ENCODE data around the gene TRPV5.

TRPV5 gene

GRCh38 chr7:142883571-142884285, 49.8 kb downstream of the TRPV5 start:
- Histone ChIP-seq H3K4me3 (no peak overlapping the region), H3K9me3 (ENCODE audit: low read depth, low read length) (no peaks in the 10 kb centered on the region), H3K27ac (no peak overlapping the region), H3K9ac (ENCODE audit: insufficient read length) (no peak overlapping the region), H3K36me3 (ENCODE audit: insufficient read depth, low read length) (no peaks in the 10 kb centered on the region)
- TF ChIP-seq EZH2 (IDR thresholded peaks at IDR 0.05), result no peak
- TF ChIP-seq POLR2AphosphoS5 (IDR thresholded peaks at IDR 0.05; ENCODE audit: borderline replicate concordance, low read depth, low read length), result no peak
- TF ChIP-seq FOXP2 (optimal IDR thresholded peaks at IDR 0.05; ENCODE audit: control extremely low read depth, extremely low read length, insufficient read depth), result no peak
- DNase-seq (ENCODE audit: low read depth, low spot score), result no peak

- TF ChIP-seq POLR2AphosphoS5 (IDR thresholded peaks at IDR 0.05; ENCODE audit: borderline replicate concordance, low read depth, low read length) (no peak), FOXP2 (optimal IDR thresholded peaks at IDR 0.05; ENCODE audit: control extremely low read depth, extremely low read length, insufficient read depth) (no peak), EZH2 (IDR thresholded peaks at IDR 0.05) (no peak)
These were observed 50.4 kb downstream of the TRPV5 start for GRCh38 chr7:142883145-142883544.

GRCh38 chr7:142882338-142882678, 51.2 kb downstream of the TRPV5 start:
- no peaks in the 10 kb centered on the region for H3K9me3 ChIP-seq (ENCODE audit: low read depth, low read length)
- H3K4me3 ChIP-seq, result no peak overlapping the region
- H3K36me3 ChIP-seq (ENCODE audit: insufficient read depth, low read length), result no peaks in the 10 kb centered on the region
- no peak overlapping the region for H3K27ac ChIP-seq
- no peak for TF ChIP-seq POLR2AphosphoS5 (IDR thresholded peaks at IDR 0.05; ENCODE audit: borderline replicate concordance, low read depth, low read length)
- no peak for TF ChIP-seq FOXP2 (optimal IDR thresholded peaks at IDR 0.05; ENCODE audit: control extremely low read depth, extremely low read length, insufficient read depth)
- TF ChIP-seq EZH2 (IDR thresholded peaks at IDR 0.05), result no peak
- H3K9ac ChIP-seq (ENCODE audit: insufficient read length), result no peak overlapping the region
- no peak for DNase-seq (ENCODE audit: low read depth, low spot score)

More at GRCh38 chr7:142883145-142883544, 50.4 kb downstream of the TRPV5 start:
- no peak overlapping the region for H3K4me3 ChIP-seq
- H3K27ac ChIP-seq, result no peak overlapping the region
- no peak overlapping the region for H3K9ac ChIP-seq (ENCODE audit: insufficient read length)
- no peak for DNase-seq (ENCODE audit: low read depth, low spot score)
- H3K36me3 ChIP-seq (ENCODE audit: insufficient read depth, low read length), result no peaks in the 10 kb centered on the region
- no peaks in the 10 kb centered on the region for H3K9me3 ChIP-seq (ENCODE audit: low read depth, low read length)

- Histone ChIP-seq H3K9ac (ENCODE audit: insufficient read length) (no peak overlapping the region), H3K4me3 (no peak overlapping the region), H3K36me3 (ENCODE audit: insufficient read depth, low read length) (no peaks in the 10 kb centered on the region), H3K9me3 (ENCODE audit: low read depth, low read length) (no peaks in the 10 kb centered on the region), H3K27ac (no peak overlapping the region)
- TF ChIP-seq POLR2AphosphoS5 (IDR thresholded peaks at IDR 0.05; ENCODE audit: borderline replicate concordance, low read depth, low read length), result no peak
- TF ChIP-seq EZH2 (IDR thresholded peaks at IDR 0.05), result no peak
- TF ChIP-seq FOXP2 (optimal IDR thresholded peaks at IDR 0.05; ENCODE audit: control extremely low read depth, extremely low read length, insufficient read depth), result no peak
- DNase-seq (ENCODE audit: low read depth, low spot score), result no peak
These were observed 51.8 kb downstream of the TRPV5 start for GRCh38 chr7:142881586-142882337.

- Histone ChIP-seq H3K4me3 (no peak overlapping the region), H3K27ac (no peak overlapping the region), H3K36me3 (ENCODE audit: insufficient read depth, low read length) (no peaks in the 10 kb centered on the region), H3K9me3 (ENCODE audit: low read depth, low read length) (no peaks in the 10 kb centered on the region), H3K9ac (ENCODE audit: insufficient read length) (no peak overlapping the region)
- no peak for TF ChIP-seq FOXP2 (optimal IDR thresholded peaks at IDR 0.05; ENCODE audit: control extremely low read depth, extremely low read length, insufficient read depth)
- no peak for TF ChIP-seq EZH2 (IDR thresholded peaks at IDR 0.05)
- no peak for TF ChIP-seq POLR2AphosphoS5 (IDR thresholded peaks at IDR 0.05; ENCODE audit: borderline replicate concordance, low read depth, low read length)
- no peak for DNase-seq (ENCODE audit: low read depth, low spot score)
These were observed 52.6 kb downstream of the TRPV5 start for GRCh38 chr7:142880876-142881505.

- no peaks in the 10 kb centered on the region for H3K9me3 ChIP-seq (ENCODE audit: low read depth, low read length)
- H3K36me3 ChIP-seq (ENCODE audit: insufficient read depth, low read length), result no peaks in the 10 kb centered on the region
- TF ChIP-seq EZH2 (IDR thresholded peaks at IDR 0.05), result no peak
- no peak overlapping the region for H3K9ac ChIP-seq (ENCODE audit: insufficient read length)
- DNase-seq (ENCODE audit: low read depth, low spot score), result no peak
- no peak overlapping the region for H3K27ac ChIP-seq
- no peak overlapping the region for H3K4me3 ChIP-seq
These were observed 54.5 kb downstream of the TRPV5 start for GRCh38 chr7:142879060-142879459.

GRCh38 chr7:142878315-142878714, 55.2 kb downstream of the TRPV5 start:
- Histone ChIP-seq H3K36me3 (ENCODE audit: insufficient read depth, low read length) (no peaks in the 10 kb centered on the region), H3K9me3 (ENCODE audit: low read depth, low read length) (no peaks in the 10 kb centered on the region), H3K9ac (ENCODE audit: insufficient read length) (no peak overlapping the region), H3K4me3 (no peak overlapping the region), H3K27ac (no peak overlapping the region)
- TF ChIP-seq EZH2 (IDR thresholded peaks at IDR 0.05) (no peak), POLR2AphosphoS5 (IDR thresholded peaks at IDR 0.05; ENCODE audit: borderline replicate concordance, low read depth, low read length) (no peak), FOXP2 (optimal IDR thresholded peaks at IDR 0.05; ENCODE audit: control extremely low read depth, extremely low read length, insufficient read depth) (no peak)
- DNase-seq (ENCODE audit: low read depth, low spot score), result no peak

- no peak overlapping the region for H3K27ac ChIP-seq
- no peak overlapping the region for H3K9ac ChIP-seq (ENCODE audit: insufficient read length)
- no peaks in the 10 kb centered on the region for H3K36me3 ChIP-seq (ENCODE audit: insufficient read depth, low read length)
- TF ChIP-seq FOXP2 (optimal IDR thresholded peaks at IDR 0.05; ENCODE audit: control extremely low read depth, extremely low read length, insufficient read depth) (no peak), POLR2AphosphoS5 (IDR thresholded peaks at IDR 0.05; ENCODE audit: borderline replicate concordance, low read depth, low read length) (no peak), EZH2 (IDR thresholded peaks at IDR 0.05) (no peak)
- H3K9me3 ChIP-seq (ENCODE audit: low read depth, low read length), result no peaks in the 10 kb centered on the region
- no peak for DNase-seq (ENCODE audit: low read depth, low spot score)
- no peak overlapping the region for H3K4me3 ChIP-seq
These were observed 56.3 kb downstream of the TRPV5 start for GRCh38 chr7:142876991-142877910.

Data from SK-N-MC (cell line).